Esophagus squamous epithelium (tissue), 4 donors: ENCODE results near the gene AUTS2.

Experiments
- POLR2A ChIP-seq, 4 donors: fragments of 450-650 bp; IDR thresholded peaks; one replicate each; pipeline ENCODE4 v1.6.1; 2017; ENCODE audit warnings: antibody characterized with exemption in 4 of 4, mild to moderate bottlenecking in 4 of 4, moderate library complexity in 3 of 4
- TF ChIP-seq, protein P1 (sequence below), 6 experiments: fragments of 450-650 bp in 4 of 6; fragments of 200-600 bp in 2 of 6; sonication (generic) in 2 of 6; IDR thresholded peaks; one replicate each; pipeline ENCODE4 v1.5.1; 2016 to 2019; ENCODE audit warnings: antibody characterized with exemption in 6 of 6, mild to moderate bottlenecking in 4 of 6, moderate library complexity in 4 of 6

DNA sequence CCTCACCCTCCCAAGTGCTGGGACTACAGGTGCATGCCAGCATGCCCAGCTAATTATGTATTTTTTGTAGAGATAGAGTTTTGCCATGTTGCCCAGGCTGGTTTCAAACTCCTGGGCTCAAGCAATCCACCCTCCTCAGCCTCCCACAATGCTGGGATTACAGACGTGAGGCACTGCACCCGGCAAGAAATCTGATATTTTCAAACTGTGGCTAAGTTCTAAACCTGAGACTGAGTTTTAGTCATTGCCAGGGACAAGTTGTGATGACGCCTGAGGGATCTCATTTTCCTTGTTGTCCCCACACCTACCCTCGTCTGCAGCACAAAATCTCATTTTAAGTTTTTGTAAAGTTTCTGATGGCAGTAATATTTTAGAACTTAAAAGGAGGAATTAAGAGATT, 9.8 kb downstream of the AUTS2 start:
- TF ChIP-seq, protein P1, sequence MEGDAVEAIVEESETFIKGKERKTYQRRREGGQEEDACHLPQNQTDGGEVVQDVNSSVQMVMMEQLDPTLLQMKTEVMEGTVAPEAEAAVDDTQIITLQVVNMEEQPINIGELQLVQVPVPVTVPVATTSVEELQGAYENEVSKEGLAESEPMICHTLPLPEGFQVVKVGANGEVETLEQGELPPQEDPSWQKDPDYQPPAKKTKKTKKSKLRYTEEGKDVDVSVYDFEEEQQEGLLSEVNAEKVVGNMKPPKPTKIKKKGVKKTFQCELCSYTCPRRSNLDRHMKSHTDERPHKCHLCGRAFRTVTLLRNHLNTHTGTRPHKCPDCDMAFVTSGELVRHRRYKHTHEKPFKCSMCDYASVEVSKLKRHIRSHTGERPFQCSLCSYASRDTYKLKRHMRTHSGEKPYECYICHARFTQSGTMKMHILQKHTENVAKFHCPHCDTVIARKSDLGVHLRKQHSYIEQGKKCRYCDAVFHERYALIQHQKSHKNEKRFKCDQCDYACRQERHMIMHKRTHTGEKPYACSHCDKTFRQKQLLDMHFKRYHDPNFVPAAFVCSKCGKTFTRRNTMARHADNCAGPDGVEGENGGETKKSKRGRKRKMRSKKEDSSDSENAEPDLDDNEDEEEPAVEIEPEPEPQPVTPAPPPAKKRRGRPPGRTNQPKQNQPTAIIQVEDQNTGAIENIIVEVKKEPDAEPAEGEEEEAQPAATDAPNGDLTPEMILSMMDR (IDR thresholded peaks at IDR 0.05) = no peak
- TF ChIP-seq POLR2A (IDR thresholded peaks at IDR 0.05) = no peak
